ENCODE measurements around the gene CTNNAL1.

The CTNNAL1 gene

DNA sequence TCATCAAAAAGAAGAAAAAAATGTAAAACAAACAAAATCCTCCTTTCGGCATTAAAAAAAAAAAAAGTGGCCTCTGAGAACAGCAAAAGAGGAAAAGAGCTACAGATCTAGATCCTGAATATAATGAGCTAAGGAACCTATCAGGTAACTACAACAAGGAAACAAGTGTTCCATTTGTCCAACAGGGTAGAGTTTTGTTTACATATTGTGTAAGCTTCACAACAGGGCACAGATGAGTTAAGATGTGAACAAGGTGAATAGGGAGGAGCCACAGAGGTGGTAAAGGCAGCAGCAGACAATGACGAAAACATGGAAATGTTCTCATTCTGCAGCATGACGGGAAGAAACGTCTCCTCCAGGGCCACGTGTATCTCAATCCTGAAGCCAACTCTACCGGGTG, 93.8 kb downstream of the CTNNAL1 start:
- no peak for TF ChIP-seq CTCF (IDR thresholded peaks at IDR 0.05)
- H3K27ac ChIP-seq = no peak overlapping the region
- DNase-seq (ENCODE audit: low spot score) = no peak

DNA sequence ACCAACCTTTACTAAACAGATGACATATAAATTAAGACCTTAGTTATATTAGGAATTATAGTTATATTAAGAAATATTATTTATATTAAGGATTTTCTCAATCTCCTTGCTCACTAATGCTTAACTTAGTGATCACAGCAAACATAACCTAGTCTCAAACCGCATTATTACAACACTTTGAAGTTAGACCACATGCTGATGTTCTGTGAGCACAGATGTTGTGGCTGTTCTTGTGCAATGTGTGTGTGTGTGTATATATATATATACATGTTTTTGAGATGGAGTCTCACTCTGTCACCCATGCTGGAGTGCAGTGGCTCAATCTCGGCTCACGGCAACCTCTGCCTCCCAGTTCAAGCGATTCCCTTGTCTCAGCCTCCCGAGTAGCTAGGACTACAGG, 99.9 kb downstream of the CTNNAL1 start:
- Histone ChIP-seq H3K4me3 (no peak overlapping the region), H3K27ac (no peak overlapping the region)
- TF ChIP-seq CTCF (IDR thresholded peaks at IDR 0.05) = no peak
- no peak for DNase-seq (ENCODE audit: low spot score)

More for the DNA sequence above, 93.8 kb downstream of the CTNNAL1 start:
- H3K4me3 ChIP-seq = no peak overlapping the region

DNA sequence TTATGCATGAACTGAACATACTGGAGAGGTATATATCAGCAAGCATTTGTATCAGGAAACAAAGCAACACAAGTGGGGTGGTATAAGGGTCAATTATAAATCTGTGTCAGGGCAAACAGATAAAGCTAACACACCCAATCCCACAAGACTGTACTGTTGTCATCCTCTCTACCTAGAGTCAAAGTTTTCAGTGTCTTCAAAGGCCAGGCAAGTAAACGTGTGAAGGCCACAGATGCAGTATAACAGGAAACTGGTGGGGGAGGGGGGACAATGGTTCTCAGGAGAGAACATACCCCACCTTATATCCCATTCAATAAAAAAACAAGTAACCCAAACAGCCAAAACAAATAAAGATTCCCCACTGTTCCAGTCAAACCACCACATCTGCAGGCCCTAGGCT, 101.5 kb downstream of the CTNNAL1 start:
- Histone ChIP-seq H3K4me3 (no peak overlapping the region), H3K27ac (no peak overlapping the region)
- no peak for DNase-seq (ENCODE audit: low spot score)

DNA sequence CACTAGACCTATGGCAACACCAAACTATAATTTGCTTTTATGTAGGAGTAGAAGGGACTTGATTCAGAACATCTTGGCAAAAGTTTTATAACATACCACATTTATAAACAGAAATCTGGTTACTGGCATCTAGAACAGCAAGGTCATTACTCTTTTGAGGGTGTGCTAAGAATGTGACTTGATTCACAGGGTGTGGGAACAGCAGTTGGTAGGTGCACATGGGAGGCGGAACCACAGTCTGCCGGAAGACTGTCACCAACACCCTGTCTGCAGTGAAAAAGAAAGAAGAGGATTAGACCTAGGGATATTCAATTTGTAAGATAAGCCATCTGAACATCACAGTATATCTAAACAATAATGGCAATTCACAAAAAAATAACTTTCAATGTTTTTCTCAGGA, 102.4 kb downstream of the CTNNAL1 start:
- DNase-seq (ENCODE audit: low spot score) = no peak
- H3K27ac ChIP-seq = no peak overlapping the region
- TF ChIP-seq CTCF (IDR thresholded peaks at IDR 0.05) = no peak
- H3K4me3 ChIP-seq = no peak overlapping the region

More for the DNA sequence above, 101.5 kb downstream of the CTNNAL1 start:
- no peak for TF ChIP-seq CTCF (IDR thresholded peaks at IDR 0.05)

GRCh38 chr9:108910402-108910801, 102.9 kb downstream of the CTNNAL1 start:
- TF ChIP-seq CTCF (IDR thresholded peaks at IDR 0.05) = no peak

DNA sequence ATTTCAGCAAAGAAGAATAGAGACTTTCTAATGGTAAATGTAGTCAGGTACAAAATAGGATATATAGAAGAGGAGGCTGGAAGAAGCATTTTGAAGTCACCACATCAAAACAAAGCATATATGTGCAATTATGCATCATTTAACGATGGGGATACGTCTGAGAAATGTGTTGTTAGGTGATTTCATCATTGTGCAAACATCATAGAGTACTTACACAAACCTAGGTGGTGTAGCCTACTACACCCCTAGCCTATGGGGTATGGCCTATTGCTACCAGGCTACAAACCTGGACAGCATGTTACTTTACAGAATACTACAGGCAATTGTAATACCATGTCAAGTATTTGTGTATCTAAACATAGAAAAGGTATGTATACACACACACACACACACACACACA, 107.8 kb downstream of the CTNNAL1 start:
- no peak for DNase-seq (ENCODE audit: low spot score)
- Histone ChIP-seq H3K4me3 (no peak overlapping the region), H3K27ac (no peak overlapping the region)
- TF ChIP-seq CTCF (IDR thresholded peaks at IDR 0.05) = no peak

More at GRCh38 chr9:108910402-108910801, 102.9 kb downstream of the CTNNAL1 start:
- Histone ChIP-seq H3K4me3 (no peak overlapping the region), H3K27ac (no peak overlapping the region)
- no peak for DNase-seq (ENCODE audit: low spot score)

DNA sequence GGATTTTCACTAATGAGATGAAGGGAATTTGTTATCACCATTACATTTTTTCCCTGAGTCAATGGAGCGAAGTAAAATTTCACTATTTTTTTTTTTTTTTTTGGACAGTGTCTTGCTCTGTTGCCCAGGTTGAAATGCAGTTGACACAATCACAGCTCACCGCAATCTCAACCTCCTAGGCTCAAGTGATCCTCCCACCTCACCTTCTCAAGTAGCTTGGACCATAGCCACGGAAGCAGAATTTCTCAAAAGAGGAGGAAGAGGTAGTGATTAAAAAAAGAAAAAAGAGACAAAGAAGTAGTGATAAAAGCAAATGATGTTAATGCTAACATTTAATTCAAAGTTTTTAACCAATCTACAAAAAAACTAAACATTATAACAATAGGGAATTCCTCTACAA, 109.1 kb downstream of the CTNNAL1 start:
- Histone ChIP-seq H3K4me3 (no peak overlapping the region), H3K27ac (no peak overlapping the region)
- no peak for TF ChIP-seq CTCF (IDR thresholded peaks at IDR 0.05)
- no peak for DNase-seq (ENCODE audit: low spot score)
